ENCODE data around the gene SGO1.
"Not testable (repeated sequence)": the region's sequence is repeated elsewhere in the genome, so short reads cannot be mapped to it uniquely, and the experiment has no call there.

The SGO1 gene

GRCh38 chr3:20185679-20186599 lies at the start of gene SGO1:
Gene SGO1, minus strand, starts transcription at chr3:20186206. Its CDS starts 2,179 bp downstream, at chr3:20184027.
- peak; percentile 93 for ATAC-seq (replicated peaks; ENCODE audit: extremely low read depth, poor library complexity, severe bottlenecking)
- Mint-ChIP-seq H3K27me3 (no peaks in the 10 kb centered on the region), H3K4me3 (no peak within 1 kb of the TSS), H3K9me3 (no peaks in the 10 kb centered on the region), H3K4me1 (no peaks in the 10 kb centered on the region), H3K36me3 (ENCODE audit: insufficient read depth) (no peaks in the 10 kb centered on the region), H3K27ac (ENCODE audit: low read depth) (no peak within 1 kb of the TSS)
- DNase-seq (ENCODE audit: low spot score in 2 of 2), result peak; percentile 99

- H3K4me1 Mint-ChIP-seq, result no peaks in the 10 kb centered on the region
- no peaks in the 10 kb centered on the region for H3K9me3 Mint-ChIP-seq
- ATAC-seq (replicated peaks; ENCODE audit: extremely low read depth, poor library complexity, severe bottlenecking) (no peak), DNase-seq (ENCODE audit: low spot score in 2 of 2) (no peak)
- H3K27me3 Mint-ChIP-seq, result no peaks in the 10 kb centered on the region
- H3K36me3 Mint-ChIP-seq (ENCODE audit: insufficient read depth), result no peaks in the 10 kb centered on the region
- H3K27ac Mint-ChIP-seq (ENCODE audit: low read depth), result no peak overlapping the region
- no peak overlapping the region for H3K4me3 Mint-ChIP-seq
Measured at GRCh38 chr3:20235796-20236195, 49.8 kb upstream of the SGO1 start.

- DNase-seq (ENCODE audit: low spot score in 2 of 2), result no peak
- no peak overlapping the region for H3K4me3 Mint-ChIP-seq
- H3K4me1 Mint-ChIP-seq, result no peaks in the 10 kb centered on the region
- H3K27me3 Mint-ChIP-seq, result no peaks in the 10 kb centered on the region
- no peak for ATAC-seq (replicated peaks; ENCODE audit: extremely low read depth, poor library complexity, severe bottlenecking)
- H3K9me3 Mint-ChIP-seq, result no peaks in the 10 kb centered on the region
- H3K36me3 Mint-ChIP-seq (ENCODE audit: insufficient read depth), result no peaks in the 10 kb centered on the region
- no peak overlapping the region for H3K27ac Mint-ChIP-seq (ENCODE audit: low read depth)
Measured at GRCh38 chr3:20232906-20233780, 47.1 kb upstream of the SGO1 start.

- no peak overlapping the region for H3K4me3 Mint-ChIP-seq
- no peaks in the 10 kb centered on the region for H3K9me3 Mint-ChIP-seq
- H3K36me3 Mint-ChIP-seq (ENCODE audit: insufficient read depth), result no peaks in the 10 kb centered on the region
- no peak for ATAC-seq (replicated peaks; ENCODE audit: extremely low read depth, poor library complexity, severe bottlenecking)
- H3K27me3 Mint-ChIP-seq, result no peaks in the 10 kb centered on the region
- no peaks in the 10 kb centered on the region for H3K4me1 Mint-ChIP-seq
- no peak for DNase-seq (ENCODE audit: low spot score in 2 of 2)
- H3K27ac Mint-ChIP-seq (ENCODE audit: low read depth), result no peak overlapping the region
Measured at GRCh38 chr3:20230954-20231353, 44.9 kb upstream of the SGO1 start.

GRCh38 chr3:20225769-20226168 lies 39.8 kb upstream of the SGO1 start:
- Mint-ChIP-seq H3K4me1 (no peaks in the 10 kb centered on the region), H3K27ac (ENCODE audit: low read depth) (no peak overlapping the region), H3K27me3 (no peaks in the 10 kb centered on the region), H3K4me3 (no peak overlapping the region), H3K9me3 (no peaks in the 10 kb centered on the region), H3K36me3 (ENCODE audit: insufficient read depth) (no peaks in the 10 kb centered on the region)
- no peak for DNase-seq (ENCODE audit: low spot score in 2 of 2)
- ATAC-seq (replicated peaks; ENCODE audit: extremely low read depth, poor library complexity, severe bottlenecking), result no peak

- Mint-ChIP-seq H3K9me3 (no peaks in the 10 kb centered on the region), H3K4me1 (no peaks in the 10 kb centered on the region), H3K27me3 (no peaks in the 10 kb centered on the region), H3K4me3 (no peak overlapping the region), H3K36me3 (ENCODE audit: insufficient read depth) (no peaks in the 10 kb centered on the region), H3K27ac (ENCODE audit: low read depth) (no peak overlapping the region)
- DNase-seq (ENCODE audit: low spot score in 2 of 2), result no peak
- no peak for ATAC-seq (replicated peaks; ENCODE audit: extremely low read depth, poor library complexity, severe bottlenecking)
Measured at GRCh38 chr3:20222274-20222673, 36.3 kb upstream of the SGO1 start.

GRCh38 chr3:20218215-20218614 lies 32.2 kb upstream of the SGO1 start:
- Mint-ChIP-seq H3K27me3 (no peaks in the 10 kb centered on the region), H3K27ac (ENCODE audit: low read depth) (no peak overlapping the region), H3K4me1 (no peaks in the 10 kb centered on the region), H3K36me3 (ENCODE audit: insufficient read depth) (peaks cover 2% of the 10 kb centered on the region), H3K9me3 (no peaks in the 10 kb centered on the region), H3K4me3 (no peak overlapping the region)
- no peak for ATAC-seq (replicated peaks; ENCODE audit: extremely low read depth, poor library complexity, severe bottlenecking)
- DNase-seq (ENCODE audit: low spot score in 2 of 2), result no peak

- Mint-ChIP-seq H3K27me3 (no peaks in the 10 kb centered on the region), H3K4me3 (no peak overlapping the region), H3K36me3 (ENCODE audit: insufficient read depth) (peaks cover 2% of the 10 kb centered on the region), H3K27ac (ENCODE audit: low read depth) (no peak overlapping the region), H3K4me1 (no peaks in the 10 kb centered on the region), H3K9me3 (no peaks in the 10 kb centered on the region)
- no peak for DNase-seq (ENCODE audit: low spot score in 2 of 2)
- ATAC-seq (replicated peaks; ENCODE audit: extremely low read depth, poor library complexity, severe bottlenecking), result no peak
Measured at GRCh38 chr3:20215636-20216035, 29.6 kb upstream of the SGO1 start.

- not testable (repeated sequence) for ATAC-seq (replicated peaks; ENCODE audit: extremely low read depth, poor library complexity, severe bottlenecking); H3K4me3 Mint-ChIP-seq; H3K4me1 Mint-ChIP-seq; H3K27me3 Mint-ChIP-seq; H3K36me3 Mint-ChIP-seq (ENCODE audit: insufficient read depth); H3K9me3 Mint-ChIP-seq; DNase-seq (ENCODE audit: low spot score in 2 of 2); H3K27ac Mint-ChIP-seq (ENCODE audit: low read depth)
Measured at GRCh38 chr3:20213491-20213890, 27.5 kb upstream of the SGO1 start.

GRCh38 chr3:20207945-20208344 lies 21.9 kb upstream of the SGO1 start:
- H3K4me3 Mint-ChIP-seq; DNase-seq (ENCODE audit: low spot score in 2 of 2); ATAC-seq (replicated peaks; ENCODE audit: extremely low read depth, poor library complexity, severe bottlenecking); H3K36me3 Mint-ChIP-seq (ENCODE audit: insufficient read depth); H3K9me3 Mint-ChIP-seq; H3K27me3 Mint-ChIP-seq; H3K4me1 Mint-ChIP-seq; H3K27ac Mint-ChIP-seq (ENCODE audit: low read depth): not testable (repeated sequence)

- H3K27ac Mint-ChIP-seq (ENCODE audit: low read depth); H3K4me3 Mint-ChIP-seq; H3K9me3 Mint-ChIP-seq; DNase-seq (ENCODE audit: low spot score in 2 of 2); ATAC-seq (replicated peaks; ENCODE audit: extremely low read depth, poor library complexity, severe bottlenecking); H3K4me1 Mint-ChIP-seq; H3K27me3 Mint-ChIP-seq; H3K36me3 Mint-ChIP-seq (ENCODE audit: insufficient read depth): not testable (repeated sequence)
Measured at GRCh38 chr3:20205898-20206297, 19.9 kb upstream of the SGO1 start.

- Mint-ChIP-seq H3K36me3 (ENCODE audit: insufficient read depth) (peaks cover 2% of the 10 kb centered on the region), H3K4me1 (peaks cover 6% of the 10 kb centered on the region), H3K27ac (ENCODE audit: low read depth) (no peak overlapping the region), H3K27me3 (no peaks in the 10 kb centered on the region), H3K9me3 (no peaks in the 10 kb centered on the region), H3K4me3 (no peak overlapping the region)
- no peak for ATAC-seq (replicated peaks; ENCODE audit: extremely low read depth, poor library complexity, severe bottlenecking)
- DNase-seq (ENCODE audit: low spot score in 2 of 2), result no peak
Measured at GRCh38 chr3:20201143-20201542, 15.1 kb upstream of the SGO1 start.

GRCh38 chr3:20197775-20198174 lies 11.8 kb upstream of the SGO1 start:
- Mint-ChIP-seq H3K27ac (ENCODE audit: low read depth) (no peak overlapping the region), H3K4me1 (peaks cover 6% of the 10 kb centered on the region), H3K36me3 (ENCODE audit: insufficient read depth) (peaks cover 2% of the 10 kb centered on the region), H3K4me3 (no peak overlapping the region), H3K9me3 (no peaks in the 10 kb centered on the region), H3K27me3 (no peaks in the 10 kb centered on the region)
- DNase-seq (ENCODE audit: low spot score in 2 of 2) (no peak), ATAC-seq (replicated peaks; ENCODE audit: extremely low read depth, poor library complexity, severe bottlenecking) (no peak)

Measured in central memory CD8-positive, alpha-beta T cell (primary cell).